ENCODE results near the gene ZNF280A.

The ZNF280A gene

GRCh38 chr22:22520020-22520656 is at the start of gene ZNF280A:
Gene ZNF280A (minus strand): TSS chr22:22520270. CDS start chr22:22515630, 4,640 bp downstream.
- DNase-seq: no peak

- DNase-seq: no peak
Measured at GRCh38 chr22:22569218-22569617, 49.1 kb upstream of the ZNF280A start.

- DNase-seq: no peak
Measured at GRCh38 chr22:22565981-22566380, 45.9 kb upstream of the ZNF280A start.

DNA sequence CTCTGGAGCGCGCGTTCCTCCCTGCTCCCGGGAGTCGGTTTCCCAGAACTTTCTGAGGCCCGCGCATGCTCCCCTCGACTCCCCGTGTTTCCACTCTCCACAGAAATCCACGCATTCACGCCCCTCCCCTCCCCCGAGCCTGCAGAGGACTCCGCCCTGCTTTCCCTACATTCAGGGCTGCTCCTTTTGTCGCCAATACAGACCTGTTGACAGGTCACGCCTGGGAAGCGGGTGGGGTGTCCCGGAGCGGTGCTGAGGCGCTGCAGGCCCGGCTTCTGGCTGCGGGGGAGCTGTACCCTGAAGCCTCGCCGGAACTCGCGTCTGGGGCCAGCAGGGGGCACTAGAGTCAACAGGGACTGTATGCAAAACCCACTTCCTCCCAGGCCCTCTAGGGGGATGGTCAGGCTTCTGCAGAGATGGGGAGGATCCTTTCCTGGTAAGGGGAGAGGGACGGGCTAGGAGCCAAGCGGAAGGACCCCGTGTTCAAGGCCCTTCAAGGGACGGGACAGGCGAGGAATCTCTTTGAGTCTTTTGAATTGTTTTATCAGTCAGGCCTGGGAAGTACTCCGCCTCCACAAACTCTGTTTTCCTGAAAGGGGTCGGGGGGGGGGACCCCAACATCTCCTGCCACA is 39.0 kb upstream of the ZNF280A start, which contains the start of gene PRAME:
PRAME (minus strand) TSS at position 294 of the 632 bp plus-strand sequence. CDS start 2,433 bp downstream, outside the sequence.
- peak; percentile 87 for DNase-seq

GRCh38 chr22:22558071-22558971 is 38.3 kb upstream of the ZNF280A start:
- DNase-seq: no peak

DNA sequence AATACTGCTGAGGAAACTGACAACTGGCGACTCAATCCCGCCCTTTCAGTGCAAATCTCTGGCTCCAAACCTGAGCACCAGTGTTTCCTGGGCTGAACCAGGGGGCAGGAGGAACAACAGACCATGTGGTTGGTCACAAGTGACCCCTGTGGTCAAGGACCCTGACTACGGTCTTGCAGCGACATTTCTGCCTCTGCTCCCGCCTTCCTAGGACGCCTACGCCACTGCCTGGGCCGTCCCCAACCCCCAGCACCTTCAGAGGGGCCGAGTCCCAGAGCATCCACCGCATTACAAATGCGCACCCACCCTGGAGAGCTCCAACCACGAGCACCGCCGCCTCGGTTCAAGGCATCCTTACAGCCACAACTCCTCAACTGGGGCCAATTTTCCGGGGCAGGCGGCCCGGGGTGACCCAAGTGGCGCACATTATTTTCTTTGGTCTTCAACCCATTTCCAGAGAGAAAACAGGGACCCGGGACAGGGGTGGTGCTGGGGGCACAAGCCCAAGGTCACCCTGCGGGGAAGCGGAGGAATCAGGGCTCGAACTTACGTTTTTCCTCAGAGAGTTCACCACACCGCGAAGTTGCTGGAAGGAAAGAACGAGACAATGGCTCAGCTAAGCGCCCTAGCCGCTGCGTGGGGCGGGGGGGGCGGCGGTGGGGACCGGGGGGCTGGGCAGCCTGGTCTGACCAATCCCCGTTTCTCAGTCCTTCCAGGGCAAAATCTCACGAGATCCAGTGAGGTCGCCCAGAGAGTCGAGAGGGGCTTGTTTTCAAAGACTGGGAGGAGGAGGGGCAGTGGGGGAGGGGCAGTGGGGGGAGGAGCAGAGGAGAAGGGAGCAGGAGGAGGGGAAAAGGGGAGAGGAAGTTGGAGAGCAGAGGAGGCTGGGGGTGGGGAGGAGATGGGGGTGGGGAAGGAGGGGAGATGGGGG is 37.2 kb upstream of the ZNF280A start:
- DNase-seq: no peak

DNA sequence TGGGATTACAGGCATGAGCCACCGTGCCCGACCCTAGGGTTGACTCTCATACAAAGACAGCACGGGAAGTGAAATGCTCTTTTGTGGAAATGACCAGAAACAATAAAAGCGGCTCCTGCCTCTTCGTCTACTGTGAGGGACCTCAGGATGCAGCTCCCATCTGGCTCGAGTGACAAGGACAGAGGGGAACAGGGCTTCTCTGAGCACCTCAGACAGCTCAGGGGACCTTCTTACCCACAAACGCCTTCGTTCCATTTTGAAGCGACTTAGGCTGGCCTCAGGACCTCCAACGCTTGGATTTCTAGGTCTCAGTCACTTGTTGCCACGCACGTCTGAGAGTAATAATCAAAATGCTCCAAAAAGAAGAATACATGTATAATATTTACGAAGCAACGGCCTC is 36.5 kb upstream of the ZNF280A start:
- no peak for DNase-seq

GRCh38 chr22:22555596-22555995 is 35.5 kb upstream of the ZNF280A start:
- no peak for DNase-seq

- DNase-seq: no peak
Measured at GRCh38 chr22:22554587-22555284, 34.7 kb upstream of the ZNF280A start.

GRCh38 chr22:22553735-22554586 is 33.9 kb upstream of the ZNF280A start:
- no peak for DNase-seq

DNA sequence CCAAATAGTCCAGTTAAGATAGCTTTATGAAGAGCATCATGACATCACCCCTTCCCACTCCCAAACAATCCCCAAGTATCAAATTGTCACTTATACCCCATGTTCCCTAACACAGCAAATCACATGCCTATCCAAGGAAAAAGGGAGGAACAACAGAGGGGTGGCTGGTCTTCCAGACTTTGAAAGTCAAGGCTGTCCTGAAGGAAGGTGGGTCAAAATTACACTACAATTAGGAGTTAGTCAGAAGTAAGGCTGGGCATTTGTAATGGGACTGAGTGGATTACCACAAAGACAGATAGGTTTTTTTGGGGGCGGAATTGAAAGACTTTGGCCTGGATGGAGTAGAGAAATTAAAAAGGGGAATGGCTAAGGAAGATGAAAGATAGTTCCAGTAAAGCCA is 33.1 kb upstream of the ZNF280A start:
- DNase-seq: no peak

- DNase-seq: no peak
Measured at GRCh38 chr22:22552630-22553029, 32.6 kb upstream of the ZNF280A start.

DNA sequence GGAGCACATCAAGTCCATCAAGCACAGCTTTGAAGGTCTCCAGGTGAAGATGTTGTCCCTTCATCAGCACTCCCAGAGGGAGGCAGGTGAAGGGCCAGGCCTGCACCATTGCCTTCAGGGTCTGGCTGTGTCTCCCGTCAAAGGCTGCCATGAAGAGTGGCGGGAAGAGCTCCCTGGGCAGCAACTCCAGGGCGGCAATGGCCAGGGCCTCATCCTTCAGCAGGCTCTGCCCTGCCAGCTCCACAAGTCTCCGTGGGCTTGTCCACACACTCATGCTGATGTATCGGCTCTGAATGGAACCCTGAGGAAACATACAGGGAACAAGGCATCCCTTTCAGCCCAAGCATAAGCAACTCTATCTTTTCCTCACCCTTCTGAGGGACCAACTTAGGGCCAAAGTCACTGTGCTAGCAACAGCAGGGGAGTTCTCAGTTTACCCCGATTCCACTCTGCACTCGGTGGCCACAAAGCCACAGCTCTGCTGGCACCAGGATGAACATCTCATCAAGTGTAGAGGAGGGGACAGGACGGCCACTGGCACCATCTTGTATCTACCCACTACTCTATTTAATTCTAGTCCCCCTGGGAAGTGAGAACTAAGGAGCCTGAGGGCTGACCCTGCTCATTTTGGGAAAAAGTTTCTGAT is 30.8 kb upstream of the ZNF280A start:
- no peak for DNase-seq

- DNase-seq: no peak
Measured at GRCh38 chr22:22548910-22549309, 28.8 kb upstream of the ZNF280A start.

GRCh38 chr22:22548317-22548716 is 28.2 kb upstream of the ZNF280A start:
- DNase-seq: no peak

DNA sequence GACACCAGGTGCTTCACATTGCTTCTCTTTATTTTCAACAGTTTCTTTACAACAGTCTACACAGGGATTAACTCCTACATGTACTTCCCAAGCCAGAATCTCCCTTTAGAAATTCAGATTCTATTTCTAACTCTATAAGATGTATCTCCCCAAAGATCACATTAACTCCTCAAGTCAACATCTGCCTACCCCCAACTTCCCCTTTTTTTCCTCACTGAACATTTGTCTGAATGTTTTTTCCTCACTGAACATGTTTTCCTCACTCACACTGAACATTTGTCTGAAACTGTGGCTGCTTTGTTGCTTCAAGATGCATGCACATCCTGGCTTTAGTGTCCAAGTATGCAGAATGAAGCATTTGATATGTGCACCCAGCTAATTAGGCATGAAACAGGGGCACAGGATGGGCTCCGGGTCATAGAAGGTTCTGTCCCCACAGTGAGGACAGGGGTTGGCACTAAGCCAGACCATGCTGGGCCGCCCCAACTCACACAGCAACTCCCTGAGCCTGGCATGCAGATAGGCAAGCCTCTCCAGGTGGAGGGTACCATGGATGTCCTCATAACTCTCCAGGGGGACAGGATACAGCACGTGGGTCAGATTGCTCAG is 27.7 kb upstream of the ZNF280A start:
- no peak for DNase-seq

GRCh38 chr22:22547226-22547625 is 27.2 kb upstream of the ZNF280A start:
- no peak for DNase-seq

DNA sequence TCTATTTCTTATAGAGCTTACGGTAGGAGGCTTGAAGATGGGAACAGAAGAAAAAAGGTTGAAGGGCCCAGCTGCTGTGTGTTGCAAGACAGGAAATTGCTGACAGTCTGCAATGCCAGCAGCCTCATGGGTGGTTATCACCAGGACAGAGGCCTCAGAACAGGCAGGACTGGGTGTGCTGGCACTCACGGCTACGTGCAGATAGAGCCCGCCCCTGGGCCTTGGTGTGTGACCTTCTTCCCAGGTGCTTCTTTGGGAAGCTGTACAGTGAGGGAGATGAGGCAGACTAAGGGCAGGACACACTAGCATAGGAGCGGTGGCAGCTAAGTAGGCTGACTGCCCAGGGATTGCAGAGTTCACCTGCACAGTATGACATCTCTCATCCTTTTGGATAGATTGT is 26.4 kb upstream of the ZNF280A start:
- DNase-seq: no peak

GRCh38 chr22:22545084-22545483 is 25.0 kb upstream of the ZNF280A start:
- no peak for DNase-seq
